Activated naive CD4-positive, alpha-beta T cell treated with anti-CD3 and anti-CD28 coated beads, Interleukin-2, amount 50 U/mL, for 16 hours (primary cell): ENCODE results near the gene KMO.

ENCODE experiments used
- DNase-seq: peaks from one replicate; pipeline ENCODE4 v3.0.0-alpha.2; 2020

The KMO gene

GRCh38 chr1:241532162-241532531 lies at the start of gene KMO:
TSS of gene KMO (plus strand) at chr1:241532378. CDS start at chr1:241532445, 67 bp downstream.
- no peak for DNase-seq

- DNase-seq: no peak
Observed at GRCh38 chr1:241482761-241483250, 49.4 kb upstream of the KMO start.

GRCh38 chr1:241485145-241485544 lies 47.0 kb upstream of the KMO start:
- no peak for DNase-seq

- DNase-seq: no peak
Observed at GRCh38 chr1:241485554-241485992, 46.6 kb upstream of the KMO start.

GRCh38 chr1:241488739-241489138 lies 43.4 kb upstream of the KMO start:
- no peak for DNase-seq

GRCh38 chr1:241495741-241496140 lies 36.4 kb upstream of the KMO start:
- no peak for DNase-seq

- no peak for DNase-seq
Observed at GRCh38 chr1:241499910-241500309, 32.3 kb upstream of the KMO start.

GRCh38 chr1:241503444-241503843 lies 28.7 kb upstream of the KMO start:
- DNase-seq: no peak

GRCh38 chr1:241507189-241507863 lies 24.9 kb upstream of the KMO start:
- no peak for DNase-seq

- no peak for DNase-seq
Observed at GRCh38 chr1:241513378-241513777, 18.8 kb upstream of the KMO start.

- peak; percentile 29 for DNase-seq
Observed at GRCh38 chr1:241518476-241519307, 13.5 kb upstream of the KMO start.

GRCh38 chr1:241519308-241520079 lies 12.7 kb upstream of the KMO start, which contains the start of gene FH:
TSS of gene FH (minus strand) at chr1:241519755. CDS start at chr1:241519722, 33 bp downstream.
- DNase-seq: peak; percentile 94

- no peak for DNase-seq
Observed at GRCh38 chr1:241520080-241520465, 12.1 kb upstream of the KMO start.

- DNase-seq: no peak
Observed at GRCh38 chr1:241521718-241522117, 10.5 kb upstream of the KMO start.

GRCh38 chr1:241525026-241525425 lies 7.2 kb upstream of the KMO start:
- DNase-seq: no peak

GRCh38 chr1:241527146-241527545 lies 5.0 kb upstream of the KMO start:
- no peak for DNase-seq

GRCh38 chr1:241531195-241532161 lies 700 bp upstream of the KMO start:
- DNase-seq: no peak

GRCh38 chr1:241532864-241533263 lies 686 bp downstream of the KMO start:
- DNase-seq: no peak

GRCh38 chr1:241533326-241534115 lies 1.3 kb downstream of the KMO start:
- DNase-seq: no peak

GRCh38 chr1:241536304-241536703 lies 4.1 kb downstream of the KMO start:
- DNase-seq: no peak

- DNase-seq: no peak
Observed at GRCh38 chr1:241536969-241537368, 4.8 kb downstream of the KMO start.
